IMR-90 (cell line): ENCODE measurements around the gene FGFRL1. TPM values are rescaled to one million over a fixed set of nuclear protein-coding genes. Genes with fewer than 3 reads are reported as not detected.

Experiments used
- ATAC-seq: fragments of 200-7000 bp; cut with Tn5 transposase; 2 replicates; pipeline ENCODE4 v1.9.1; 2020; ENCODE audit warnings: low read depth, mild to moderate bottlenecking, moderate library complexity
- BruUV-seq: library from RNA; stranded (reverse); fragments of 400-500 nt; replicated peaks from 2 replicates; lab custom pipeline; 2021; lab: Mats Ljungman, UMichigan
- CTCF ChIA-PET: fragments of 300-600 bp; formaldehyde crosslinking; extraction: SDS; loops from one replicate; lab custom pipeline; 2021; ENCODE audit warnings: antibody characterized with exemption; lab: Yijun Ruan, JAX
- POLR2A ChIA-PET: fragments of 300-600 bp; sonication (Branson Sonifier 250); formaldehyde crosslinking; loops from one replicate; lab custom pipeline; 2022; ENCODE audit warnings: antibody characterized with exemption; ENCODE audit not compliant: unreplicated experiment; lab: Charles Lee
- DNase-seq: peaks from one replicate; pipeline ENCODE4 v3.0.0; 2013
- H2AFZ ChIP-seq: replicated peaks from 2 replicates; pipeline ENCODE3; 2013; ENCODE audit warnings: low read length, mild to moderate bottlenecking; ENCODE audit not compliant: poor library complexity
- H2AK5ac ChIP-seq: 2 replicates; pipeline ENCODE4 v1.6.1; 2013; ENCODE audit warnings: low read depth, low read length, inconsistent platforms
- H2AK9ac ChIP-seq: replicated peaks from 2 replicates; pipeline ENCODE3; 2013; ENCODE audit warnings: mild to moderate bottlenecking, low read depth, low read length, moderate library complexity; ENCODE audit not compliant: poor library complexity
- H2BK120ac ChIP-seq: 2 replicates; pipeline ENCODE4 v1.6.1; 2013; ENCODE audit warnings: low read depth, low read length, inconsistent platforms
- H2BK15ac ChIP-seq: 3 replicates; pipeline ENCODE4 v1.6.1; 2013; ENCODE audit warnings: low read depth, low read length, inconsistent platforms
- H2BK20ac ChIP-seq: 2 replicates; pipeline ENCODE4 v1.6.1; 2013; ENCODE audit warnings: low read depth, mild to moderate bottlenecking, inconsistent platforms, low read length, moderate library complexity
- H2BK5ac ChIP-seq: 2 replicates; pipeline ENCODE4 v1.6.1; 2013; ENCODE audit warnings: mild to moderate bottlenecking, low read depth, low read length, inconsistent platforms; ENCODE audit not compliant: poor library complexity, severe bottlenecking
- H3K14ac ChIP-seq: replicated peaks from 2 replicates; pipeline ENCODE4 v1.6.1; 2013; ENCODE audit warnings: low read depth, low read length, inconsistent platforms
- H3K18ac ChIP-seq: 2 replicates; pipeline ENCODE4 v1.6.1; 2013; ENCODE audit warnings: low read depth, low read length, control low read depth
- H3K23ac ChIP-seq: 2 replicates; pipeline ENCODE4 v1.6.1; 2013; ENCODE audit warnings: low read depth, low read length, inconsistent platforms
- H3K27ac ChIP-seq: 2 replicates; pipeline ENCODE4 v1.5.1; 2013; ENCODE audit warnings: mild to moderate bottlenecking, control low read depth, low read length; ENCODE audit not compliant: insufficient read depth
- H3K27me3 ChIP-seq: 2 replicates; pipeline ENCODE4 v1.6.1; 2013; ENCODE audit warnings: low read length; ENCODE audit not compliant: control insufficient read depth, insufficient read depth
- H3K36me3 ChIP-seq: 2 replicates; pipeline ENCODE4 v1.6.1; 2013; ENCODE audit warnings: low read length, mixed read lengths; ENCODE audit not compliant: control insufficient read depth, insufficient read depth
- H3K4ac ChIP-seq: 2 replicates; pipeline ENCODE4 v1.6.1; 2013; ENCODE audit warnings: low read depth, low read length, inconsistent platforms
- H3K4me1 ChIP-seq: 2 replicates; pipeline ENCODE4 v1.6.1; 2013; ENCODE audit warnings: low read length, mixed read lengths; ENCODE audit not compliant: control insufficient read depth, insufficient read depth
- H3K4me2 ChIP-seq: 2 replicates; pipeline ENCODE4 v1.6.1; 2013; ENCODE audit warnings: low read depth, mild to moderate bottlenecking, control low read depth, low read length, moderate library complexity
- H3K4me3 ChIP-seq: 2 replicates; pipeline ENCODE4 v1.5.1; 2013; ENCODE audit warnings: low read depth, mild to moderate bottlenecking, control low read depth, low read length, moderate library complexity; ENCODE audit not compliant: insufficient read depth
- H3K56ac ChIP-seq: 2 replicates; pipeline ENCODE4 v1.6.1; 2013; ENCODE audit warnings: low read length, inconsistent platforms; ENCODE audit not compliant: insufficient read depth; ENCODE audit errors: extremely low read depth
- H3K79me1 ChIP-seq, 2 experiments: 2 replicates each; pipeline ENCODE4 v1.6.1; 2013; ENCODE audit warnings: low read length in 2 of 2, inconsistent platforms in 1 of 2, low read depth in 1 of 2
- H3K9ac ChIP-seq: 2 replicates; pipeline ENCODE4 v1.6.1; 2013; ENCODE audit warnings: low read depth, low read length, control low read depth
- H3K9me1 ChIP-seq: 2 replicates; pipeline ENCODE4 v1.6.1; 2013; ENCODE audit warnings: low read length, inconsistent platforms; ENCODE audit not compliant: insufficient read depth
- H3K9me3 ChIP-seq: 2 replicates; pipeline ENCODE4 v1.6.1; 2013; ENCODE audit warnings: low read length; ENCODE audit not compliant: control insufficient read depth, insufficient read depth
- H4K20me1 ChIP-seq: 2 replicates; pipeline ENCODE4 v1.6.1; 2013; ENCODE audit warnings: low read length, inconsistent platforms; ENCODE audit not compliant: insufficient read depth
- H4K5ac ChIP-seq: 2 replicates; pipeline ENCODE4 v1.6.1; 2013; ENCODE audit warnings: mild to moderate bottlenecking, low read depth, low read length, control low read depth
- H4K8ac ChIP-seq, 2 experiments: 2 replicates each; pipeline ENCODE4 v1.6.1; 2013; ENCODE audit warnings: low read depth in 2 of 2, low read length in 2 of 2, control low read depth in 1 of 2, inconsistent platforms in 1 of 2
- H4K91ac ChIP-seq: 2 replicates; pipeline ENCODE4 v1.6.1; 2013; ENCODE audit warnings: low read depth, low read length, inconsistent platforms; ENCODE audit not compliant: insufficient read depth
- CHD1 ChIP-seq: IDR thresholded peaks from 2 replicates; pipeline ENCODE4 v1.6.1; 2012; ENCODE audit warnings: low read depth, low read length, improper control_type of control experiment
- MXI1 ChIP-seq: IDR thresholded peaks from 2 replicates; pipeline ENCODE4 v1.6.1; 2012; ENCODE audit warnings: low read depth, mild to moderate bottlenecking, low read length, moderate library complexity, borderline replicate concordance
- USF2 ChIP-seq: fragments of 150-350 bp; IDR thresholded peaks from 2 replicates; pipeline ENCODE4 v1.6.1; 2017; ENCODE audit warnings: mild to moderate bottlenecking, antibody characterized with exemption, low read length, low read depth
- whole genome bisulfite sequencing, 2 experiments: methylation state at CpG; one replicate each; pipeline versions ENCODE4 v1.1.5 to v1.1.7; 2013; ENCODE audit warnings: missing lambda C conversion rate in 2 of 2; ENCODE audit not compliant: insufficient read length in 1 of 2; ENCODE audit errors: extremely low coverage in 2 of 2; 5-methylcytosine and 5-hydroxymethylcytosine counted together
- dilution Hi-C: fragments of 300-500 bp; cut with HindIII; formaldehyde crosslinking; loops from one replicate; pipeline ENCODE4 v1.14.3; 2018; ENCODE audit warnings: low sequenced_read_pairs; ENCODE audit not compliant: unreplicated experiment
- in situ Hi-C: fragments of 300-500 bp; cut with MboI; formaldehyde crosslinking; loops from 3 replicates; pipeline ENCODE4 v1.14.3; 2019; ENCODE audit warnings: low sequenced_read_pairs, inconsistent platforms, mixed read lengths
- intact Hi-C: fragments of 100-400 bp; cut with micrococcal nuclease; formaldehyde crosslinking; loops from 2 replicates; pipeline ENCODE4 v1.10.0; 2022
- polyA plus RNA-seq, 3 experiments: library from polyadenylated mRNA; depleted of rRNA; stranded (reverse); fragments of >200 nt; gene quantifications; 2 replicates each; pipeline ENCODE4 v1.2.3, GENCODE V29; 2012; ENCODE audit warnings: low replicate concordance in 1 of 3
- total RNA-seq: library from RNA; depleted of rRNA; stranded (reverse); fragments of >200 nt; gene quantifications from 2 replicates; pipeline ENCODE4 v1.2.3, GENCODE V29; 2012

FGFRL1 gene
- total and polyA plus RNA-seq, 2 of the 4 experiments (the other 2 are of a cell fraction) = 49.3 to 78.8 TPM

- TF ChIP-seq CHD1 = no peak
- TF ChIP-seq MXI1 = no peak
- peak; percentile 73 for TF ChIP-seq USF2
- Histone ChIP-seq H2BK5ac (no peak overlapping the region), H3K56ac (no peak overlapping the region), H3K4ac (no peak overlapping the region), H4K5ac (no peak overlapping the region), H2BK15ac (no peak overlapping the region), H3K79me1 (peaks cover 0 to 15% of the 10 kb centered on the region in 2 experiments; a peak in 1 of 4 replicates), H3K27me3 (peaks cover 10% of the 10 kb centered on the region), H3K36me3 (peaks cover 9% of the 10 kb centered on the region; the same call in 1 of the 2 replicates), H3K9ac (no peak overlapping the region), H3K4me1 (peaks cover 5% of the 10 kb centered on the region; the same call in 1 of the 2 replicates), H3K9me3 (no peaks in the 10 kb centered on the region), H3K23ac (no peak overlapping the region), H3K27ac (no peak overlapping the region), H2BK20ac (no peak overlapping the region), H2AK5ac (no peak overlapping the region), H3K18ac (no peak overlapping the region), H3K9me1 (no peaks in the 10 kb centered on the region), H4K91ac (no peak overlapping the region), H2AFZ (peak overlapping the region; percentile 81), H4K8ac (peak overlapping the region in 1 of 2 experiments; percentile 48; a peak in 1 of 4 replicates), H4K20me1 (peaks cover 2% of the 10 kb centered on the region), H2BK120ac (no peak overlapping the region), H3K14ac (no peak overlapping the region), H3K4me3 (no peak overlapping the region), H2AK9ac (peak overlapping the region; percentile 81), H3K4me2 (peak overlapping the region; percentile 73)
- intact Hi-C loops (no loop called here), in situ Hi-C loops (no loop called here), dilution Hi-C loops (no loop called here)
- ATAC-seq (peak; percentile 3), DNase-seq (peak; percentile 30)
- no TSS peak for BruUV-seq
- WGBS, 2 experiments = 44% methylated on average over 8 of the region's 25 CpGs; no CpG with 5 or more reads in 1 of the 2 experiments
- ChIA-PET POLR2A (no interaction called here), CTCF (no interaction called here)
Measured at GRCh38 chr4:992297-993110, 18.9 kb upstream of the FGFRL1 start.
